ENCODE data around the gene DPCD. TPM values are rescaled to one million over a fixed set of nuclear protein-coding genes. Genes with fewer than 3 reads are reported as not detected.
A peak's percentile ranks its signal among the peaks of the same experiment; 100 is the strongest.
"Not testable (repeated sequence)": the region's sequence is repeated elsewhere in the genome, so short reads cannot be mapped to it uniquely, and the experiment has no call there.

DPCD gene
- polyA plus RNA-seq, 4 donors = 23.1 to 43.6 (median 41.8) TPM

DNA sequence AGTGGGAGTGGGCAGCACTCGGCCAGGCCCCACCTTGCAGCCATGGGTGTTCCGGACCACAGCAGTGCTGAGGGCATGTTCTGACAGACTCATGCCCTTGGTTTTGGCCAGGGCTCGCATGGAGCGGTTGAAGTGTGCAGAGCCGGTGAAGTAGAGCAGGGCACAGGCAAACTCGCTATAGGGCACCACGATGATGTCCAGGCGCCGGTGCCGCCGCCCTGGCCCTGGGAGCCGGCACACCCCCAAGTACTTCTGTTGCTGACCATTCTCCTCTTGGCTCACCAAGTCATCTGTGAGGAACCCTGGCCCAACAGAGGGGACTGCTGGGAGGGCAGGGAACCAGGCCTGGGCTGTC is 8.6 kb upstream of the DPCD start:
- no peak for DNase-seq (ENCODE audit: low read depth in 4 of 4, low spot score in 3 of 4)

DNA sequence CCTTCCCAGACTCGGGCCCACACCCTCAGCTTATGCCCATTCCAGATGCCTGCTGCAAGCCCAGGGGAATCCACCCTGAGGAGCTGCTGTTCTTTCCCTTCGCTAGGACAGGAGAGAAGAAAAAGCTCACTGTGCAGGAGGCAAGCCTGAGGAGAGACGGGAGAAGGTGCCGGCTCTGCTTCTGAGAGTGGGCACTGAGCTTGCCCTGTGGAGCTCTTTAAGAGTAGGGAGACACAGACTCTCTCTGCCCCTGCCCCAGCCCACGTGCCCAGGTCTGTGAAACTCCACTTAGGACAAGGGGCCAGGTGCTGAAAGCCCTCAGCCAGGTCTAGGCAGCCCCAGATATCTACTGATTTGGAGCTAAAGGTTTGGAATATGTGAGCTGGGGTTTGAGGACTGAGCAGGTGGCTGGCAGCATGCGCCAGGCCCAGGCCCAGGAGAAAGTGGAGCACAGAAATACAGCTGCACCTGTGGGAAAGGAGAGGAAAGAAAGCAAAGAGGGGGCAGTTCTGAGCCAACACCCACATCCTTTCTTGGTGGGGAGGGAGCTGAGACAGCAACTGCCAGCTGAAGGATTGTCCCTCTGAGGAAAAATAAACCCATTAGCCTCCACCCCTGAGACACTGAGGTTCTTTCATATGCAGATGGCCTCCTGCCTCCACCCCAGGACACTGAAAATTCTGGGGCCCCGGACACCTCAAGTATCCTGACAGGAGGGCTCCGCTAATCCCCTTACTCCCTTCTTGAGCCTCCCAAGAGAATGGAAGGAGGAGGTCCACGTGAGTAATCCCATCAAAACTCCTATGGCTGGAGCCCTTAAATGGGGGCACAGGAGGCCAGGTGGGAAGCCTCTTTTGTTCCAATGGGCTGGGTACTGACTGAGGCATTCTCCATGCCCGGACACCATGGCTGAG is 7.4 kb upstream of the DPCD start:
- DNase-seq (ENCODE audit: low read depth in 4 of 4, low spot score in 3 of 4) = no peak

DNA sequence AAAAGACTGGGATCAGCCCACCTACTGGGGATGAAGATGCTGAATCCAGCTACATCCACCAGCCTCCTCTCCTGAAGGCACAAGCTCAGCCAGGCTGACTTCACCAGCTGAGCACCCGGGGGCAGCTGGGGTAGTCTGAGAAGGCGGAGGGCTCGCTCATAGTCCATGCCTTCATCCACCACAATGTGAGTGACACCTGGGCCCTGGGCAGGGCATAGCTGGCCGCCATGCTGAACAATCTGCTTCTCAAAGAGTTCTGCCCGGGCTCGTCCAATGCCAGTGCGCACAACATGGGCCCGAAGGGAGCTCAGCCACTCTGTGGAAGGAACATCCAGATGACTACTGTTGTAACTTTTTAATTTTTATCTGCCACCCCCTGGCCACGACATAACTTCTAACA is 2.3 kb upstream of the DPCD start:
- no peak for DNase-seq (ENCODE audit: low read depth in 4 of 4, low spot score in 3 of 4)

- no peak for DNase-seq (ENCODE audit: low read depth in 4 of 4, low spot score in 3 of 4)
Observed at GRCh38 chr10:101588879-101589278, 758 bp downstream of the DPCD start.

DNA sequence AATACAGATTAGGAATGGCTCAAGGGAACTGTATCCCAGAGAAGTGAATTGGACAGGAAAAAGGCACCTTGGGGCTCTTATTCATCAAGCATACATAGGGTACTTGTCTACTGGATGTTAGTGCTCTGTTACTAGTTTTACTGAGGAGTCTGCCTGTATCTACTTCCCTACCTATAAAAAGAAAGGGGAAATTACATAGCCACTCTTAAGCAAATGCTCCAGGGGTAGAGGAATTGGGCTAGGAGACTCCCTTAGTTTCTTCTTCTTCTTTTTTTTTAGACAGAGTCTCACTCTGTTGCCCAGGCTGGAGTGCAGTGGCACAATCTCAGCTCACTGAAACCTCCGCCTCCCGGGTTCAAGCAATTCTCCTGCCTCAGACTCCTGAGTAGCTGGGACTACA is 5.2 kb downstream of the DPCD start:
- DNase-seq (ENCODE audit: low read depth in 4 of 4, low spot score in 3 of 4) = not testable (repeated sequence)

DNA sequence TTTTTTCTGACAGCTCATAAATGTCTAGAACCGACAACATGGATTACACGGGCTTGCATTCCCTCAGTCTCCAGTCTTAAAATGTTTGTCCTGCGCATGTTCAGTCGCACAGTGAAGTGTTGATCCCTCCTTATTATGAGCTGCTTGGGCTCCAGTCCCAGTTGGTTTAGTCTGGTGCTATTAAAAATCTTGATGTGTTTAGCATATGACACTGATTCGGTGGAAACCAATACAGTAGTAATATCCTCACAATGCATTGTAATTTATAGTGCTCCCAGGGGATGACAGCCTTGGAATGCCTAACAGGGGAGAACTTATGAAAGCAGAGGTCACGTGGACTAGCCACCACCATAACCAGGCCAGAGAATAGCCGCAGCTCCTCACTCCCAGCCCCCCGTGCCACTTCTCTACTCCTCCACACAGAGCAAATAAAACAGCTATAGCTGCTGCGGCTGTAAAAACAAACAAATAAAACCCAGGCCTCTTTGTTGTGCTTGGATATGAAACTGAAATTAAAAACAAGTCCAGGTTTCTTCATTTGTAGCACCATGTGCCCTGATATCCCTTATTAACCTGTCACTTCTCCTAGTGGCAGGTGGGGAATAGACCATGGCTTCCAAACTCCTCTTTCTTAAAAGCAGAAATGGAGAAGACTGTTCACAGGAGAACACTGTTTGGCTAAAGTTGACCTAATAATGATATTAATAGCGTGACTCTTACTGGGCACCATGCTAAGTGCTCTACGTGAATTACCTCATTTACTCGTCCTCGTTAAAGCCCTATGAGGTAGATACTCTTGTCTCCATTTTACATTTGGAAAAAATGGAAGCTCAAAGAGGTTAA is 7.7 kb downstream of the DPCD start:
- DNase-seq (ENCODE audit: low read depth in 4 of 4, low spot score in 3 of 4) = peak in 1 of 4 donors; percentile 18

DNA sequence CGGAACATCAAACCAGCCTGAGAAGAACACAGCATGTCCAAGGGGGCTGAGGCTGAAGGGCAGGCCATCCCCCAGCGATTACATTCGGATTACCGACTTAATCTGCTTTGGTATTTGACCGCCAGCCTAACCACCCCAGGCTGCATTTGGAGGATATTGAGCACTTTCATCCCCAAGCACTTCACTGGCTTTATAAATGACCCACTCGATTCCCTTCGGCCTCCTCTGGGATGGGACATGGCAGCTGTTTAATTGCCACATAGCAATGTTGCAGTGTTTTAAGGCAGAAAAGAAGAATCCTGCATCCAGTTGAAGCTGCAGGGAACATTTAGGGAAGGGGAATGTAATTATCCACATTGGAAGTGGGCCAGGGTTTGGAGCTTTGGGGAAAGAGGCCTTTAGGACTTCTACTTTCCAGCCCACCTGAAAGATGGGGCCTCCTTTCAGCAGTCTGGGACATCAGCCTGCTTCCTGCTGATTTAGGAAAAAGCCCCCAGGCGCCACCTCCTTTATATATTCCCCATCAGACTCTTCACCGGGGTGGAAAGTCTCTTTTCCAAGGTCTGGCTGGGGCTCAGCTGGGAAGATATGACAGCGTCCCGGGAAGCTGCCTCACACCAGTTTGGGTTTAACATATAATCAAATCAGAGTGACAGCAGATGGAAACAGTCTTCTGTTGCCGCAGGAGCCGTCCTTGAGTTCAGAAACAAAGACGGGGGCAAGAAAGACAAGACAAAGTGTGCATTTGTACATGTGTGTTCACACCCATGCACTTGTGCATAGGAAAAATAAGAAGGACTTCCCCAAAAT is 9.2 kb downstream of the DPCD start:
- no peak for DNase-seq (ENCODE audit: low read depth in 4 of 4, low spot score in 3 of 4)

- no peak for DNase-seq (ENCODE audit: low read depth in 4 of 4, low spot score in 3 of 4)
Observed at GRCh38 chr10:101601541-101601940, 13.4 kb downstream of the DPCD start.

GRCh38 chr10:101602761-101603398 is 14.8 kb downstream of the DPCD start:
- DNase-seq (ENCODE audit: low read depth in 4 of 4, low spot score in 3 of 4) = peak in 2 of 4 donors; percentile 65 to 70

DNA sequence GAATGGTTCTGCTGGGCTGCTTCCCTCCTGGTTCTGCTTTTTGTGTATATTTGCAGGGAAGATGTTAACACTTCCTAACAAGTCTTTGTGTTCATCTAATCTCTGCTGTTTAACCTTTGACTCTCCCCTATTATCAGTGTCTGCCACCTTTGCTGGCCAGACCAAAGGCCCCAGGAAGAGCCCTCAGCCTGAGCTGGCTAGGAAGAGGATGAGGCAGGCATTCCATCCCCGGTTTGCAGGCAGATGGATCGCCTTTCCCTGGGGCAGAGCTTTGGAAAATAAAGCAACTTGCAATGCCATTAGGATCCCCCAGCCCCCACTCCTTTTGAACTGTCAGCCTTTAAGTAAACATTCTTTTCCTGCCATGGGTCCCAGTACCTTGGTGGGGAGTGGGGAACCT is 19.0 kb downstream of the DPCD start:
- no peak for DNase-seq (ENCODE audit: low read depth in 4 of 4, low spot score in 3 of 4)

- DNase-seq (ENCODE audit: low read depth in 4 of 4, low spot score in 3 of 4) = no peak
Observed at GRCh38 chr10:101609481-101609880, 21.4 kb downstream of the DPCD start.

DNA sequence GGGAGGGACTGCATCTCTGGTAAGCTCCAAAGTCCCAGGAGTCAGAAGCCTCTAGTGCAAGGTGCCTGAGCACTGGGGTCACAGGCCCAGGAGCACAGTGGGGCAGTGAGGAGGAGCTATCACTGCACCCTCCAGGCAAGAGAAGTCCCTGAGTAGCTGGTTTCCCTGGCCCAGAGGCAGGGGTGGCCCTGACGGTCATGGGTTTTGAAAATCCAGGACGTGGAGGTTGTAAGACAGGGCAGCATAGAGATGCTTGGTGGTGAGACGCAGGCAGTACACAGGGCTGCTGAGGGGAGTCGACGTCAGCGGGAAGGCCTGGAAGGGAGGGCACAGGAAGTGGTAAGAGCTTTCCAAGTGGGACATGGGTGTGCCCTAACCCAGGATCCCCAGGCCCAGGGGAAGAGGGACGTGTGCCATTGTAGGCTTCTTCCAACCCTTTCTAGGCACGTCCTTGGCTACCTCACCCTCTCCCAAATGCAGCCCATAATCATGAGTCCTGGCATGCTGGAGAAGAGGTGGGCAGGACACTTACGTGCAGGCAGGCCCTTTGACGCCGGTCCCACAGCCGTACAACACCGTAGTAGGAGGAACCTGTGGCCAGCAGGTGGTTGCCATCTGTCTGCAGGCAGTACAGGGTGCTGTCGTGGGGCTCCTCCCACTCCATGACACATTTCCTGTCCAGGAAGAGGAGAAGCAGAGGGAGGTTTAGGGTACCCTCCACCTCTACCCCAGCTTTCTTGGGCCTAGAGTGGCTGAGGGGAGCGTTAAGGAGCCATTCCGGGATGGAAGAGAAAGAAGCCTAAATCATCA is 23.2 kb downstream of the DPCD start:
- no peak for DNase-seq (ENCODE audit: low read depth in 4 of 4, low spot score in 3 of 4)

- DNase-seq (ENCODE audit: low read depth in 4 of 4, low spot score in 3 of 4) = no peak
Observed at GRCh38 chr10:101612086-101612485, 24.0 kb downstream of the DPCD start.

- DNase-seq (ENCODE audit: low read depth in 4 of 4, low spot score in 3 of 4) = no peak
Observed at GRCh38 chr10:101612872-101613271, 24.8 kb downstream of the DPCD start.

DNA sequence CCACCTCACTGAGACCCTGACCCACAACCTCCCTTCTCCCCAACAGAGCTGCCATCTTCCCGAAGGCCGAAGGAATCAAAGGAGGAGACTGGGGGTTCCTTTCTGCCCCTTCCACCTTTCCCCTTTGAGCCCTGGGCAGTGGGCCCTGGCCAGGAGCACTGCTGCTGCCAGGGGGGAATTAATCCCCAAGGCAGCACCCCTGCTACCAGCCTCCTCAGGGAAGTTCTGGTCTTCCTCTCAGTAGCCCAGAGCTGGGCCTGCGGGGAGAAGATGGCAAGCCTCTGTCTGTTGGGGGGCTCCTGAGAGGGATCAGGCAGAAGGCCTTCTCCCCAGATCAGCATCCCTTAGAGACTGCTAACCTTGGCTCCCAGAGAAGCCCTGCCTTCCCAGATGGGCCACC is 25.5 kb downstream of the DPCD start:
- no peak for DNase-seq (ENCODE audit: low read depth in 4 of 4, low spot score in 3 of 4)

DNA sequence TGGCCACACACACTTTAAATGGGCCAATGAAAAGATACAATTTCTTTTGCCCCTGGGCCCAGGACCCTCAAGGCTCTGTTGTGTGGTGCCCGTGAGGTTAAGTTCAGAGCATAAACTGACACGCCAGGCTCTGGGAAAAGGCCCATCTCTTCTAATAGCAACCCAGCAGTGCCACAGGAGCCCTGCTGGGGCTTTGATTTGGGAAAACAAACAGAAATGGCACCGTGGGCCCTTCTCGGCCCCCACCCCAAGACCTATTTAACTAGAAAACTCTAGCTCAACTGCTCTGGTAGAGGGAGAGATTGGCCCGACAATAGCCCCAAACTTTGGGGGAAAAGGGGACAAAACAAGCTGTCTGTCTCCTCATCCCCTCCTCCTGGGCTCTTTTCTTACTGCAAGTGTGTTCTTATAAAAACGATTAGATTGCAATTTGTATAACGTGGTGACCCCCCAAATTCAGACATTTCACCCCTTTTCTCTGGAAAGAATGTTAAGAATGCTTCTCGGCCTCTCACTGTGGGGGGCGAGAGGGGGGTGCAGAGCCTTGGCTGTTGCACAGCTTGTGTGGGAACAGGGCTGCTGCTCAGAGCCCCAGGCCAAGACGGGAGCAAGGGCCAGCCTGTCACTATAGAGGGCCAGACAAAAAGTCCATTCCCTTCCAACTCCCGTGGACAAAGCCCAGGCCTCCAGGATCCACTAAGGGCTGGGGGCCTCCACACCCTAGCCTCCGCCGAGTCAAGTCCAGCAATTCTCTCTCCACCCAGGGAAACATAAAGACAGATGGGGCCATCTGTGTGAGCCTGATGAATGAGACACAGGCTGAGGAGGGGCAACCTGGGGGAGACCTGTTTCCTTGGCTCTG is 26.8 kb downstream of the DPCD start:
- no peak for DNase-seq (ENCODE audit: low read depth in 4 of 4, low spot score in 3 of 4)

DNA sequence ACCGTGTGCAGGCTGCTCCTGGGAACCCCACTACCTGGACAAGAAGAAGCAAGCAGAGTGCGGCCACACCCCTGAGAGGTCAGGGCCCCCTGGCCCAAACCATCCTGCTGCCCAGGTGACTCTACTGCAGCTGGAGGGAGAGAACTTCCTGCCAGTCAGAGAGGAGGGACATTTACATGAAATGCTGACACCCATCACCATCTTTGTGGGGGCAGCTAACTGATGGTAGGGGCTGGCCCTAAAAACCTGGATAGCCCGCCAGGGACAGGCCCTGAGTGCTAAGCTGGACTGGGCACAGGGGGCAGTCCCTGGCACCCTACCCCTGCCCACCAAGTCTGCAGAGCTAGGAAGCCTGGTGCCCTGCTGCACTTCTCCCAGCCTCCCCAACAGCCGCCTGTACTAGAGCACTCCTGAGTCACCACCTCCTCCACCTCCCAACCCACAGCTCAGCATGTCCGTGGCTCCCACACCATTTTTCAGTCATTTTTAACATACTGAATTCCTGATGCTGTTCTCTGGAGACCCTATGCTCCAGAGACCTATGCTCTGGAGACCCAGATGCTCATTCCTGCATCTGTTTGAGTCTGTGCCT is 27.5 kb downstream of the DPCD start:
- DNase-seq (ENCODE audit: low read depth in 4 of 4, low spot score in 3 of 4) = no peak

GRCh38 chr10:101616415-101617101 is 28.4 kb downstream of the DPCD start:
- no peak for DNase-seq (ENCODE audit: low read depth in 4 of 4, low spot score in 3 of 4)
